HUES6 (cell line): ENCODE measurements around the gene ASGR2.
"Not testable (repeated sequence)": the region's sequence is repeated elsewhere in the genome, so short reads cannot be mapped to it uniquely, and the experiment has no call there.

Experiments used
- H3K27ac ChIP-seq: 2 replicates; pipeline ENCODE4 v1.7.0; 2013; ENCODE audit warnings: low read depth, mild to moderate bottlenecking, low read length, inconsistent platforms
- H3K27me3 ChIP-seq: 2 replicates; pipeline ENCODE4 v1.6.1; 2013; ENCODE audit warnings: low read length; ENCODE audit not compliant: control insufficient read depth, insufficient read depth
- H3K36me3 ChIP-seq: 2 replicates; pipeline ENCODE4 v1.6.1; 2013; ENCODE audit warnings: low read length; ENCODE audit not compliant: control insufficient read depth, insufficient read depth
- H3K4me1 ChIP-seq: 2 replicates; pipeline ENCODE4 v1.6.1; 2013; ENCODE audit warnings: low read length; ENCODE audit not compliant: control insufficient read depth, insufficient read depth
- H3K4me3 ChIP-seq: 2 replicates; pipeline ENCODE4 v1.5.1; 2013; ENCODE audit warnings: low read depth, low read length
- H3K9ac ChIP-seq: one replicate; pipeline ENCODE4 v1.6.1; 2013; ENCODE audit warnings: mild to moderate bottlenecking, low read length
- H3K9me3 ChIP-seq: 2 replicates; pipeline ENCODE4 v1.6.1; 2013; ENCODE audit warnings: low read depth, low read length; ENCODE audit not compliant: control insufficient read depth, insufficient read depth

The ASGR2 gene

GRCh38 chr17:7114241-7114874 is at the start of gene ASGR2:
Gene ASGR2, minus strand, starts transcription at chr17:7114822. Its CDS starts 582 bp downstream, at chr17:7114240.
- Histone ChIP-seq H3K36me3 (no peaks in the 10 kb centered on the region), H3K27ac (no peak within 1 kb of the TSS), H3K4me3 (no peak within 1 kb of the TSS), H3K27me3 (no peaks in the 10 kb centered on the region), H3K4me1 (peaks cover 14% of the 10 kb centered on the region), H3K9ac (no peak within 1 kb of the TSS), H3K9me3 (no peaks in the 10 kb centered on the region)

GRCh38 chr17:7159571-7159970 is 44.9 kb upstream of the ASGR2 start:
- not testable (repeated sequence) for H3K27ac ChIP-seq, H3K4me1 ChIP-seq, H3K9ac ChIP-seq, H3K36me3 ChIP-seq, H3K4me3 ChIP-seq, H3K9me3 ChIP-seq, H3K27me3 ChIP-seq

- H3K36me3 ChIP-seq, H3K4me1 ChIP-seq, H3K9me3 ChIP-seq, H3K27ac ChIP-seq, H3K4me3 ChIP-seq, H3K27me3 ChIP-seq, H3K9ac ChIP-seq: not testable (repeated sequence)
These were observed 43.8 kb upstream of the ASGR2 start for GRCh38 chr17:7158424-7158823.

- no peaks in the 10 kb centered on the region for H3K9me3 ChIP-seq
- no peaks in the 10 kb centered on the region for H3K27me3 ChIP-seq
- H3K4me3 ChIP-seq = no peak overlapping the region
- no peaks in the 10 kb centered on the region for H3K4me1 ChIP-seq
- no peak overlapping the region for H3K9ac ChIP-seq
- no peak overlapping the region for H3K27ac ChIP-seq
- no peaks in the 10 kb centered on the region for H3K36me3 ChIP-seq
These were observed 41.8 kb upstream of the ASGR2 start for GRCh38 chr17:7156342-7156940.

GRCh38 chr17:7147772-7148171 is 33.1 kb upstream of the ASGR2 start:
- Histone ChIP-seq H3K9me3 (no peaks in the 10 kb centered on the region), H3K36me3 (no peaks in the 10 kb centered on the region), H3K27me3 (no peaks in the 10 kb centered on the region)

GRCh38 chr17:7146115-7146514 is 31.5 kb upstream of the ASGR2 start:
- Histone ChIP-seq H3K9me3 (no peaks in the 10 kb centered on the region), H3K4me3 (no peak overlapping the region), H3K36me3 (no peaks in the 10 kb centered on the region), H3K27me3 (no peaks in the 10 kb centered on the region; the same call in 1 of the 2 replicates), H3K9ac (no peak overlapping the region), H3K27ac (no peak overlapping the region), H3K4me1 (peaks cover 12% of the 10 kb centered on the region)

More at GRCh38 chr17:7147772-7148171, 33.1 kb upstream of the ASGR2 start:
- Histone ChIP-seq H3K27ac (no peak overlapping the region), H3K4me3 (no peak overlapping the region), H3K9ac (no peak overlapping the region), H3K4me1 (peaks cover 9% of the 10 kb centered on the region)

- no peak overlapping the region for H3K9ac ChIP-seq
- no peaks in the 10 kb centered on the region for H3K36me3 ChIP-seq
- H3K9me3 ChIP-seq = 0 out of 2 replicates have a peak, but pooled peaks cover 2% of the 10 kb centered on the region
- peaks cover 5% of the 10 kb centered on the region; the same call in 1 of the 2 replicates for H3K27me3 ChIP-seq
- no peak overlapping the region for H3K4me3 ChIP-seq
- no peak overlapping the region for H3K27ac ChIP-seq
- peaks cover 26% of the 10 kb centered on the region for H3K4me1 ChIP-seq
These were observed 29.6 kb upstream of the ASGR2 start for GRCh38 chr17:7144213-7144612.

- H3K27ac ChIP-seq = no peak overlapping the region
- no peaks in the 10 kb centered on the region for H3K36me3 ChIP-seq
These were observed 27.2 kb upstream of the ASGR2 start for GRCh38 chr17:7141824-7142223.

GRCh38 chr17:7139400-7139799 is 24.8 kb upstream of the ASGR2 start:
- Histone ChIP-seq H3K27me3 (peaks cover 21% of the 10 kb centered on the region), H3K9me3 (0 out of 2 replicates have a peak, but pooled peaks cover 2% of the 10 kb centered on the region), H3K4me3 (no peak overlapping the region)

More at GRCh38 chr17:7141824-7142223, 27.2 kb upstream of the ASGR2 start:
- Histone ChIP-seq H3K9me3 (0 out of 2 replicates have a peak, but pooled peaks cover 2% of the 10 kb centered on the region), H3K4me1 (peaks cover 32% of the 10 kb centered on the region), H3K9ac (no peak overlapping the region), H3K27me3 (peaks cover 11% of the 10 kb centered on the region; the same call in 1 of the 2 replicates), H3K4me3 (no peak overlapping the region)

GRCh38 chr17:7138800-7139381 is 24.3 kb upstream of the ASGR2 start:
- peaks cover 26% of the 10 kb centered on the region for H3K27me3 ChIP-seq
- H3K9ac ChIP-seq = no peak overlapping the region

More at GRCh38 chr17:7139400-7139799, 24.8 kb upstream of the ASGR2 start:
- Histone ChIP-seq H3K27ac (no peak overlapping the region), H3K4me1 (peaks cover 26% of the 10 kb centered on the region), H3K9ac (no peak overlapping the region), H3K36me3 (no peaks in the 10 kb centered on the region)

More at GRCh38 chr17:7138800-7139381, 24.3 kb upstream of the ASGR2 start:
- H3K9me3 ChIP-seq = 0 out of 2 replicates have a peak, but pooled peaks cover 2% of the 10 kb centered on the region
- H3K36me3 ChIP-seq = no peaks in the 10 kb centered on the region
- peaks cover 28% of the 10 kb centered on the region for H3K4me1 ChIP-seq
- no peak overlapping the region for H3K4me3 ChIP-seq
- H3K27ac ChIP-seq = no peak overlapping the region
